Tibial nerve (tissue), 4 donors: ENCODE data around the gene NBPF11.
"Not testable (repeated sequence)": the region's sequence is repeated elsewhere in the genome, so short reads cannot be mapped to it uniquely, and the experiment has no call there.

Experiments used
- EP300 ChIP-seq, 2 donors: sonication (generic); formaldehyde crosslinking; IDR thresholded peaks; one replicate each; pipeline ENCODE4 v1.6.1; 2017; ENCODE audit warnings: antibody characterized with exemption in 2 of 2, mild to moderate bottlenecking in 1 of 2
- POLR2A ChIP-seq, 2 donors: fragments of 450-650 bp; IDR thresholded peaks; one replicate each; pipeline ENCODE4 v1.6.1; 2017; ENCODE audit warnings: antibody characterized with exemption in 2 of 2, mild to moderate bottlenecking in 2 of 2, moderate library complexity in 2 of 2
- TF ChIP-seq, protein P1 (sequence below), 5 experiments: fragments of 200-600 bp in 3 of 5; fragments of 450-650 bp in 2 of 5; sonication (generic) in 3 of 5; IDR thresholded peaks; one replicate each; pipeline ENCODE4 v1.5.1; 2016 to 2019; ENCODE audit warnings: antibody characterized with exemption in 5 of 5, mild to moderate bottlenecking in 3 of 5, moderate library complexity in 2 of 5

- TF ChIP-seq, protein P1, sequence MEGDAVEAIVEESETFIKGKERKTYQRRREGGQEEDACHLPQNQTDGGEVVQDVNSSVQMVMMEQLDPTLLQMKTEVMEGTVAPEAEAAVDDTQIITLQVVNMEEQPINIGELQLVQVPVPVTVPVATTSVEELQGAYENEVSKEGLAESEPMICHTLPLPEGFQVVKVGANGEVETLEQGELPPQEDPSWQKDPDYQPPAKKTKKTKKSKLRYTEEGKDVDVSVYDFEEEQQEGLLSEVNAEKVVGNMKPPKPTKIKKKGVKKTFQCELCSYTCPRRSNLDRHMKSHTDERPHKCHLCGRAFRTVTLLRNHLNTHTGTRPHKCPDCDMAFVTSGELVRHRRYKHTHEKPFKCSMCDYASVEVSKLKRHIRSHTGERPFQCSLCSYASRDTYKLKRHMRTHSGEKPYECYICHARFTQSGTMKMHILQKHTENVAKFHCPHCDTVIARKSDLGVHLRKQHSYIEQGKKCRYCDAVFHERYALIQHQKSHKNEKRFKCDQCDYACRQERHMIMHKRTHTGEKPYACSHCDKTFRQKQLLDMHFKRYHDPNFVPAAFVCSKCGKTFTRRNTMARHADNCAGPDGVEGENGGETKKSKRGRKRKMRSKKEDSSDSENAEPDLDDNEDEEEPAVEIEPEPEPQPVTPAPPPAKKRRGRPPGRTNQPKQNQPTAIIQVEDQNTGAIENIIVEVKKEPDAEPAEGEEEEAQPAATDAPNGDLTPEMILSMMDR (IDR thresholded peaks at IDR 0.05) = not testable (repeated sequence)
- TF ChIP-seq POLR2A, EP300 (IDR thresholded peaks at IDR 0.05): not testable (repeated sequence)
These were observed 10.1 kb downstream of the NBPF11 start for GRCh38 chr1:148141936-148142335.
